DMS53 (cell line): ENCODE data around the gene KLHL30.

Experiments
- DNase-seq: peaks from one replicate; lab custom pipeline; 2025; lab: John Stamatoyannopoulos, UW

KLHL30 gene, protein sequence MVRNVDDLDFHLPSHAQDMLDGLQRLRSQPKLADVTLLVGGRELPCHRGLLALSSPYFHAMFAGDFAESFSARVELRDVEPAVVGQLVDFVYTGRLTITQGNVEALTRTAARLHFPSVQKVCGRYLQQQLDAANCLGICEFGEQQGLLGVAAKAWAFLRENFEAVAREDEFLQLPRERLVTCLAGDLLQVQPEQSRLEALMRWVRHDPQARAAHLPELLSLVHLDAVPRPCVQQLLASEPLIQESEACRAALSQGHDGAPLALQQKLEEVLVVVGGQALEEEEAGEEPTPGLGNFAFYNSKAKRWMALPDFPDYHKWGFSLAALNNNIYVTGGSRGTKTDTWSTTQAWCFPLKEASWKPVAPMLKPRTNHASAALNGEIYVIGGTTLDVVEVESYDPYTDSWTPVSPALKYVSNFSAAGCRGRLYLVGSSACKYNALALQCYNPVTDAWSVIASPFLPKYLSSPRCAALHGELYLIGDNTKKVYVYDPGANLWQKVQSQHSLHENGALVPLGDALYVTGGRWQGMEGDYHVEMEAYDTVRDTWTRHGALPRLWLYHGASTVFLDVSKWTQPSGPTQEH

DNA sequence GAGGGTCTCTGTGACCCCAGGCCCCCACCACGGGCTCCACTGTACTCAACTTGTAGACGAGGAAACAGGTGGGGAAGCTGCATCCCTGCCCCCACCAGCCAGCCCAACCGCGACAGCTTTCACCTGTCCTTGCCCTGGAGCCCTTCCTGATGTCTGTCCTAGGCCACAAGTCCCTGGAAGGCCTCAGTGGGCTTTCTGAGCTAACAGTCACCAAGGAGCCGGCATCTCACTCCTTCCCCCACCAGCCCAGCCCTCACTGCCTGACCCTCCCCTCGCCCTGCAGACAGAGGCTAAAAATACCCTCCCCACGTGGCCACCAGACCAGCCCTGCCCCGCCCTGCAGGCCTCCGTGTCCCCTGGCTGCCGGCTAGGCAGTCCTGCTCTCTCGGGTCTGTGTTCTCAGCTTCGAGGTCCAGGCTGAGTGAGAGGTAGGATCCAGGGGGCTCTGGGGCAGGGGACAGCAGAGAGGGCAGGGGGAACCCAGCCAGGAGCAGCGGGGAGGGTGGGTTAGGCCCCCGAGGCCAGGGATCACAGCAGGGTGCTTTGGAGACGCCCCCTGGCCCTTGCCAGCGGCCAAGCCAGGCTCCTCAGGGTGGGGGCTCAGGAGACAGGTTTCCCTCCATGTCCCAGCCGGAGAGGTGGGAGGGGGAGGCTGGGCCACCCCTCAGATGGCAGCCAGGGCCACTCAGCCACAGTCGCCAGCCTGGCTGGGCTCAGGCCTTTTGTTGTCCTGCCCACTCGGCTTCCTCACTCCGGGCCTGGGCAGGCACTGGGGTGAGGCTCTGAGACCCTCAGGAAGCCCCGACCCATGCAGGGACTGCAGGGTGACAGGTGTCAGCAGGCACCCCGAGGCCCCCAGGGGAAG lies at the start of gene KLHL30:
KLHL30 (plus strand) TSS at position 338 of the 865 bp plus-strand sequence. CDS start 2,087 bp downstream, outside the sequence.
- DNase-seq: no peak

- DNase-seq: no peak
Measured at GRCh38 chr2:238090887-238091286, 47.6 kb upstream of the KLHL30 start.

DNA sequence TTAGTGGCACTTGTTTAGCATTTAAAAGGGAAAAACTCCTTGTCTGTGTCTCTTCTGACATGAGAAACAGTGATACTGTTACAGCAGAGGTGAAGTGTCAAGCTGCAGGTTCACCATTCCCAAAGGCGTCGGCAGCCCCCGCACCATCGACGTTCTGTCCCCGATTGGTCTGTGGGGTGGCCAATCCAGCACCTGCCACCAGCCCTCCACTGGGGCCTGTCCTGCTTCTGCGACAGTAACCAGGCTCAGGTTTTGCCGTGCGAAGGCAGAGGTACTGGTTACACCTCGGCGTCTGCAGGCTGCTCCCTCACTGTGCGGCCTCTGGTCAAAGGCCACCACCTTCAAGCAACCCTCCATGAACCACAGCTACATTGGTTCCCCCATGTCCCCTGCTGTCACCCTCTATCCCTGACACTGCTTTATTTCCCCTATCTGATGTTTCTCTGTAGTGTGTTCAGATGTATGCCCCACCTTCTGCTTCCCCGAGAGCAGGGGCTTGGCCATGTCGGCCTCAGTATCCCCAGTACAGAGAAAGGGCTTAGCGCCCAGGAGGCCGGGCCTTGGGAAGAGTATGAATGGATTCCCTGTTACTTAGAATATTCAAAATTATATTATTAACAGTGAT lies 46.9 kb upstream of the KLHL30 start:
- DNase-seq: no peak

- no peak for DNase-seq
Measured at GRCh38 chr2:238092486-238093035, 45.9 kb upstream of the KLHL30 start.

DNA sequence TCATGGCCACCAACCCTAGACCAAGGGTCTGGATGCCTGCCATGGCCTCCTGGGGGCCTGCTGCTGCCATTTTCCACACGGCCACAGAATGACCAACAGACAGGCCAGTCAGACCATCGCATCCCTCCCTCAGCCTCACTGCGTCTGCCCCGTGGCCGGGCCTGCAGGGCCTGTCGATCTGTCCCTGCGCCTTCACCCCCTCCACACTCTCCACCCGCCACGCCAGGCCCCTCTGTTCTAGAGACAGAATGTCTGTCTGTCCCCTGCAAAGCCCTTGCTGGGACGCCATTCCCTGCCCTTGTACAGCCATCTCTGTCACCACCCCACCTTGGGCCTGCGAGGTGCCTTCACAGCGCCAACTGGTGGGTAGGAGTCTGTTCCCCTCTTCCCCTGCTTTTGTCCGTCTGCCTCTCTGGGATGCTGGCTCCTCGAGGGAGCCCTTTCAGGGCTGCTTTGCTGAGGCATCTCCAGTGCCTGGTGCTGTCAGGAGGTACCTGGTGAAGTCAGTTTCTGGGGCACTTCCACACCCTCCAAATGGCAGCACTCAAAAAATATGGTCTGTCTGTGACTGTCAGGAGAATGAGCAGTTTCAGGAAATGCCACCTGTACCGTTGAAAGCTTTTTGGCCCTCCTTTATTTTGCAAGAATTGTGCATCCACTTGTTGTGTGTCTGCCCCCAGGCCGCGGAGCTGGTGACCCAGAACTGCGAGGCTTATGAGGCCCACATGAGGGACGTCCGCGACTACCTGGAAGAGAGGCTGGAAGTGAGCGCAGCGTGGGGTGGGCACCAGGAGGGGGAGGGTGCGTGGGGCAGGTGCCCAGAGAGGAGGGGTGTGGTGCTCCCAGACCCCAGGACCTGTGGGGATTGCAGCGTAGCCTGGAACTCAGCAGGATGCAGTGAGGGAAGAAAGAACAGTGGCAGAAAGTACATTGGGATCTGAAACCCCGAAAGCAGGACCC lies 45.0 kb upstream of the KLHL30 start:
- DNase-seq: no peak

GRCh38 chr2:238094438-238095022 lies 43.9 kb upstream of the KLHL30 start:
- DNase-seq: no peak

DNA sequence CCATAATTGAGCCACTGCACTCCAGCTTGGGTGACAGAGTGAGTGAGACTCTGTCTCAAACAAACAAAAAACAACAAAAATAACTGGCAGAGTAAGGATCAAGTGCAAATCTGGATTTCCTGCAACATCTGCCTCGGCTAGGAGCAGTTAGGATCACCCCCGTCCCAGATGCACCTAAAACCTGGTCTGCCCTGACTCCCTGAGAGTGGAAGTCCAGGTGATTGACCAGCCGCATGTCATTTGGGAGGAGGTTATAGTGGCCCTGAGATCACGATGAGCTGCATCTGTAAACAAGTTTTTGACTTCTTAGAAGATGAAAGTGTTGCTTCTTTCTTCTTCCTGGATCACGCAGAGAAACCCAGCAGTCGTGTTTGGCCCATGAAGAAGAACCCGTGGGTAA lies 43.3 kb upstream of the KLHL30 start:
- no peak for DNase-seq

- no peak for DNase-seq
Measured at GRCh38 chr2:238096311-238097011, 42.0 kb upstream of the KLHL30 start.

GRCh38 chr2:238097201-238097987 lies 41.1 kb upstream of the KLHL30 start:
- no peak for DNase-seq

GRCh38 chr2:238097988-238098871 lies 40.2 kb upstream of the KLHL30 start:
- DNase-seq: peak; percentile 87

DNA sequence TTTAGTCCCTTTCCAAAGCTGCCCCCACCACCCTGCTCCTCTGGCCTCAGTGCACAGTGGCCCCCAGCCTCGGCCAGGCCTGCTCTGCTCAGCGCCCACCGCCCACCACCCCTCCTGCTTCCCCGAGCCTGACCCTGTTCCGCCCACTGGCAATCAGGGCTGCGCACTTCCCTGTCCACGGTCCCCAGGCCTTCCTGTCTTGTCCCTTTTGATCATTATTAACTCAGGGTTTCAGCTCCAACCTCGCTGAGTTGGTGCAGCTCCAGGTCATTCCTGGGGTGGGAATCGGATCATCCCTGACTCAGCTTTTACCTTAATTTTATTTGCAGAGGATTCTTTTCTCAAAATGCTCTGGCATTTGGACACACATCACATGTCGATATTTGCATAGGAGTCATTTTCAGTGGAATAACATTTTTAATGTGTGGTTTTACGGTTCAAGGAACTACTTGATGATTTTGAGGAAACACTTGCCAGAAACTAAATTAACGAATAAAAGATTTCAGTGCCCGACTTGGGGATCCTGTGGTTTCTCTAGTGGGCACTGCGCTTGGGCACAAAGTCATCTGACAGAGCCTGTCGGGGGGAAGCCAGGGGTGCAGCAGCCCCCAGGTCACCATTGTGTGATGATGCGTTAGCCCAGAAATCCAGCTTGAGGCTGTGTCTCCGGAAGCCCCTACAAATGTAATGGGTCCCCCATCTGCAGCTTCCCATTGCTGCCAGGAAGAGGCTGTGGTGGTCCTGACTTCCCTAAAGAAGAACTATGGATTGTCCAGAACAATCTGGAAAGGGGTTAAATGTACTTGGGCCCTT lies 39.4 kb upstream of the KLHL30 start:
- DNase-seq: no peak

DNA sequence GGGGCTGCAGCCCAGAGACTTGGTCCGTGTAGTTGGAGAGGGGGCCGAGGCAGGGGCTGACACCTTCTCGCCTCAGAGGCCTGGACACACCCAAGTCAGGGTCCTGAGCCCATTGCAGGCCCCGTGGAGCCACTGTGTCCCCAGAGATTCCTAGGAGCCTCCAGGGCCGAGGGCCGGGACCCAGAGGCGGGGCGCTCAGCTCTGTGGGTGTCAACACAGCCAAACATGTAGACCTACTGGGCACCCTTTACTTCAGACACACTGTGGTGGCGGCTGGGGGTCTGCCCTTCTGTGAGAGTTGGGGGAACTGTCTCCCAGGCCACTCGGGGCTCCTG lies 38.8 kb upstream of the KLHL30 start:
- DNase-seq: no peak

DNA sequence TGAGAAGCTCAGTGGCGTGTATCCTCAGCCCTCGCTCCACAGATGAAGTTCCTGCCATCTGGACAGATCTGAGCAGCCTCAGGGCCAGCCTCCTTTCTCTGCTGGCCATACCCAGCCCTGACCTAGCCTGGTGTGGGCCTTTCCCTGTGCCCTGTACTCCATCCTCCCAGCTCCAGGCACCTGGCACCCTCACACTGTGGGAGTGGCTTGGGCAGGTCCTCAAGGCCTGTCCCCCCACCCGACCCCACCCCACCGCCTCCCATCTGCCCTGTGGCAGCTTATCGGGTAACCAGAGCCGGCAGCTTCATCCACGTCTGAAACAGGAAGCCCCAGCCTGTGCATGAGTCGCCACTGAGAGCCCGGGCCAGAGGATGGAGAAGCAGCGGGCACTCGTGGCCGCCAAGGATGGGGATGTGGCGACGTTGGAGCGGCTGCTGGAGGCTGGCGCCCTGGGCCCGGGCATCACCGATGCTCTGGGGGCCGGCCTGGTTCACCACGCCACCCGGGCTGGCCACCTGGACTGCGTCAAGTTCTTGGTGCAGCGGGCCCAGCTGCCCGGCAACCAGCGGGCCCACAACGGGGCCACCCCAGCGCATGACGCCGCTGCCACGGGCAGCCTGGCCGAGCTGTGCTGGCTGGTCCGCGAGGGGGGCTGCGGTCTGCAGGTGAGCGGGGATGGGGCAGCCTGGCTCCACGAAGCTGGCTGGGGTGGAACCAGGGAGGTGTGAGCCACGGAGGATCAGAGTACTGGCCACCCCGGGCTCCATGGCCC lies 38.2 kb upstream of the KLHL30 start, which contains the start of gene ESPNL:
ESPNL (plus strand) TSS at position 292 of the 772 bp plus-strand sequence; CDS start at position 372, 80 bp downstream.
- DNase-seq: no peak

- no peak for DNase-seq
Measured at GRCh38 chr2:238100821-238101771, 37.4 kb upstream of the KLHL30 start.
